GM21526 (cell line): ENCODE results near the gene RAMACL.
"Not testable (repeated sequence)": the region's sequence is repeated elsewhere in the genome, so short reads cannot be mapped to it uniquely, and the experiment has no call there.

Experiments used
- ATAC-seq: cut with Tn5 transposase; IDR thresholded peaks from one replicate; pipeline ENCODE4 v1.9.1; 2021; ENCODE audit warnings: moderate library complexity; ENCODE audit not compliant: unreplicated experiment, low FRiP score

Gene RAMACL

GRCh38 chr6:166539543-166539942 lies 46.9 kb downstream of the RAMACL start:
- no peak for ATAC-seq

GRCh38 chr6:166539011-166539385 lies 47.5 kb downstream of the RAMACL start:
- not testable (repeated sequence) for ATAC-seq

GRCh38 chr6:166538297-166539010 lies 48.0 kb downstream of the RAMACL start:
- ATAC-seq: no peak

GRCh38 chr6:166534658-166535406 lies 51.6 kb downstream of the RAMACL start:
- no peak for ATAC-seq

- ATAC-seq: no peak
Observed at GRCh38 chr6:166533205-166533824, 53.2 kb downstream of the RAMACL start.
